SK-N-SH (cell line): Measurements from ENCODE around the gene ZC2HC1C. TPM values are rescaled to one million over a fixed set of nuclear protein-coding genes. Genes with fewer than 3 reads are reported as not detected.

ENCODE experiments used
- CTCF ChIA-PET: fragments of 300-600, 350-600 bp; formaldehyde crosslinking; extraction: SDS; loops from one replicate; lab custom pipeline; 2021; lab: Yijun Ruan, JAX
- POLR2A ChIA-PET: fragments of 350-600 bp; sonication (Branson Sonifier 250); formaldehyde crosslinking; extraction: SDS; loops from one replicate; lab custom pipeline; 2020; ENCODE audit warnings: antibody characterized with exemption, inconsistent platforms; lab: Yijun Ruan, JAX
- DNase-seq: peaks from one replicate; pipeline ENCODE4 v3.0.0; 2012
- H2AFZ ChIP-seq: fragments of 200-600 bp; sonication (generic); 2 replicates; pipeline ENCODE4 v1.8.1; 2016; ENCODE audit warnings: antibody characterized with exemption, mild to moderate bottlenecking, low read depth
- H3F3A ChIP-seq: fragments of 200-600 bp; sonication (generic); replicated peaks from 2 replicates; pipeline ENCODE3; 2016; ENCODE audit warnings: antibody characterized with exemption, mild to moderate bottlenecking; ENCODE audit not compliant: insufficient read depth
- H3K27ac ChIP-seq, 2 experiments: fragments of 200-500 bp in 1 of 2; fragments of 200-600 bp in 1 of 2; sonication (Bioruptor generic) in 1 of 2; sonication (generic), shearing (Covaris generic) in 1 of 2; 2 replicates each; pipeline versions ENCODE4 v1.5.1 to v1.6.1; 2014 to 2016; ENCODE audit warnings: low read depth in 2 of 2, inconsistent platforms in 1 of 2, low read length in 1 of 2, mild to moderate bottlenecking in 1 of 2, mixed read lengths in 1 of 2
- H3K27me3 ChIP-seq: fragments of 200-600 bp; sonication (generic), shearing (Covaris generic); 2 replicates; pipeline ENCODE4 v1.6.1; 2016; ENCODE audit warnings: mixed run types; ENCODE audit not compliant: insufficient read depth
- H3K36me3 ChIP-seq, 2 experiments: fragments of 200-500 bp in 1 of 2; fragments of 200-600 bp in 1 of 2; sonication (Bioruptor generic) in 1 of 2; sonication (generic) in 1 of 2; replicated peaks in 1 of 2; 2 replicates each; pipeline versions ENCODE3 to v1.5.1; 2014 to 2016; ENCODE audit warnings: low read length in 1 of 2, mild to moderate bottlenecking in 1 of 2; ENCODE audit not compliant: insufficient read depth in 2 of 2, control insufficient read depth in 1 of 2
- H3K4me1 ChIP-seq, 2 experiments: fragments of 200-500 bp in 1 of 2; fragments of 200-600 bp in 1 of 2; sonication (Bioruptor generic) in 1 of 2; sonication (generic), shearing (Covaris generic) in 1 of 2; 2 replicates each; pipeline versions ENCODE4 v1.5.1 to v1.6.1; 2014 to 2016; ENCODE audit warnings: low read depth in 1 of 2, low read length in 1 of 2, mixed run types in 1 of 2; ENCODE audit not compliant: insufficient read depth in 2 of 2, control insufficient read depth in 1 of 2
- H3K4me2 ChIP-seq: fragments of 200-600 bp; sonication (generic), shearing (Covaris generic); 2 replicates; pipeline ENCODE4 v1.6.1; 2017; ENCODE audit warnings: mixed run types
- H3K4me3 ChIP-seq, 2 experiments: fragments of 200-500 bp in 1 of 2; fragments of 200-600 bp in 1 of 2; sonication (Bioruptor generic) in 1 of 2; sonication (generic), shearing (Covaris generic) in 1 of 2; 2 replicates each; pipeline versions ENCODE4 v1.5.1 to v1.8.1; 2014 to 2016; ENCODE audit warnings: low read depth in 2 of 2, inconsistent platforms in 1 of 2, low read length in 1 of 2, mild to moderate bottlenecking in 1 of 2, mixed read lengths in 1 of 2, moderate library complexity in 1 of 2
- H3K79me2 ChIP-seq: fragments of 200-600 bp; sonication (generic); 2 replicates; pipeline ENCODE4 v1.8.1; 2017; ENCODE audit warnings: mild to moderate bottlenecking; ENCODE audit not compliant: insufficient read depth
- H3K9ac ChIP-seq: fragments of 200-600 bp; sonication (generic); 2 replicates; pipeline ENCODE4 v1.6.1; 2017; ENCODE audit warnings: mixed run types
- H3K9me2 ChIP-seq: fragments of 200-600 bp; sonication (generic); 2 replicates; pipeline ENCODE4 v1.6.1; 2017; ENCODE audit warnings: mixed run types
- H3K9me3 ChIP-seq: fragments of 200-600 bp; sonication (generic); 2 replicates; pipeline ENCODE4 v1.6.1; 2017; ENCODE audit warnings: mixed run types, mild to moderate bottlenecking, moderate library complexity
- H4K20me1 ChIP-seq: fragments of 200-600 bp; sonication (generic); 2 replicates; pipeline ENCODE4 v1.6.1; 2017; ENCODE audit warnings: mild to moderate bottlenecking, mixed run types; ENCODE audit not compliant: insufficient read depth
- CHD2 ChIP-seq: fragments of 150-350 bp; IDR thresholded peaks from 2 replicates; pipeline ENCODE4 v1.6.1; 2018; ENCODE audit warnings: low read length; ENCODE audit not compliant: partially characterized antibody
- ELF1 ChIP-seq: IDR thresholded peaks from 2 replicates; pipeline ENCODE4 v1.4.0; 2012
- FOSL2 ChIP-seq: IDR thresholded peaks from 2 replicates; pipeline ENCODE4 v1.4.0; 2012; ENCODE audit warnings: low read depth, mild to moderate bottlenecking, moderate library complexity, borderline replicate concordance
- FOXM1 ChIP-seq: IDR thresholded peaks from 2 replicates; pipeline ENCODE4 v1.4.0; 2012; ENCODE audit warnings: low read depth, mild to moderate bottlenecking
- IRF3 ChIP-seq: fragments of 150-350 bp; IDR thresholded peaks from 2 replicates; pipeline ENCODE4 v1.6.1; 2016; ENCODE audit warnings: mild to moderate bottlenecking, low read depth, low read length
- JUND ChIP-seq: IDR thresholded peaks from 2 replicates; pipeline ENCODE4 v1.4.0; 2012
- MAX ChIP-seq: IDR thresholded peaks from 2 replicates; pipeline ENCODE4 v1.4.0; 2012; ENCODE audit warnings: low read depth
- MXI1 ChIP-seq: IDR thresholded peaks from 2 replicates; pipeline ENCODE4 v1.6.1; 2012; ENCODE audit warnings: mild to moderate bottlenecking, low read depth, low read length, improper control_type of control experiment
- PBX3 ChIP-seq: IDR thresholded peaks from 2 replicates; pipeline ENCODE4; 2012
- POLR2AphosphoS5 ChIP-seq: IDR thresholded peaks from 2 replicates; pipeline ENCODE4 v1.6.1; 2012; ENCODE audit warnings: low read depth, low read length
- RFX5 ChIP-seq: IDR thresholded peaks from 2 replicates; pipeline ENCODE4 v1.6.1; 2012; ENCODE audit warnings: mild to moderate bottlenecking, improper control_type of control experiment, low read length
- RXRA ChIP-seq: IDR thresholded peaks from 2 replicates; pipeline ENCODE4 v1.4.0; 2012; ENCODE audit warnings: low read depth, mild to moderate bottlenecking, borderline replicate concordance
- SMC3 ChIP-seq: IDR thresholded peaks from 2 replicates; pipeline ENCODE4 v1.6.1; 2012; ENCODE audit warnings: low read depth, low read length, improper control_type of control experiment
- TCF12 ChIP-seq: IDR thresholded peaks from 2 replicates; pipeline ENCODE4 v1.4.0; 2012
- ZBTB33 ChIP-seq: IDR thresholded peaks from 2 replicates; pipeline ENCODE4 v1.4.0; 2012; ENCODE audit warnings: low read depth, borderline replicate concordance
- WGBS: methylation state at CpG from one replicate; pipeline ENCODE4 v1.1.6; 2017; ENCODE audit warnings: low lambda C conversion rate; 5-methylcytosine and 5-hydroxymethylcytosine counted together
- polyA plus RNA-seq, 3 experiments: library from polyadenylated mRNA; depleted of rRNA; stranded (reverse); fragments of >200 nt; gene quantifications; 2 replicates each; pipeline ENCODE4 v1.2.3, GENCODE V29; 2012

Gene ZC2HC1C
- polyA plus RNA-seq, 1 of the 3 experiments (the other 2 are of a cell fraction): 1.2 TPM

- H3K9ac ChIP-seq: no peak overlapping the region
- DNase-seq: no peak
- no peak overlapping the region for H3K4me2 ChIP-seq
- TF ChIP-seq MXI1 (no peak), RFX5 (no peak), IRF3 (no peak), ELF1 (no peak), POLR2AphosphoS5 (no peak), SMC3 (no peak), ZBTB33 (no peak), TCF12 (no peak), MAX (no peak)
- no peak overlapping the region for H2AFZ ChIP-seq
- H3K79me2 ChIP-seq: peaks cover 19% of the 10 kb centered on the region
- H3K27ac ChIP-seq: no peak overlapping the region
- CTCF ChIA-PET: interaction anchor here (1.1 to 11.6 kb wide), 3 partner anchors 33 to 179 kb away, joined by 3 to 237 read pairs (median 12); no protein-coding TSS in a partner anchor
- H3K4me1 ChIP-seq: peaks cover 3 to 10% of the 10 kb centered on the region in 2 experiments; a peak in 3 of 4 replicates
- peaks cover 23% of the 10 kb centered on the region for H3F3A ChIP-seq
- H3K27me3 ChIP-seq: no peaks in the 10 kb centered on the region
- 95% methylated on average over 7 of the region's 7 CpGs for WGBS
- H3K4me3 ChIP-seq: no peak overlapping the region
- H3K9me3 ChIP-seq: no peaks in the 10 kb centered on the region
- POLR2A ChIA-PET: interaction anchor here (0.7 kb wide), 1 partner anchor 173 kb away, joined by 5 read pairs; no protein-coding TSS in a partner anchor
- H3K36me3 ChIP-seq: peaks cover 30 to 46% of the 10 kb centered on the region in 2 experiments
- no peaks in the 10 kb centered on the region for H3K9me2 ChIP-seq
- no peaks in the 10 kb centered on the region for H4K20me1 ChIP-seq
Measured at GRCh38 chr14:75121552-75121951, 52.1 kb downstream of the ZC2HC1C start.

- Histone ChIP-seq H3K4me2 (peak overlapping the region; percentile 37; the same call in 1 of the 2 replicates), H3K79me2 (peaks cover 35% of the 10 kb centered on the region), H3F3A (peaks cover 32% of the 10 kb centered on the region), H3K27ac (peak overlapping the region; percentile 36 to 77; a peak in 3 of 4 replicates)
- peak; percentile 75 for TF ChIP-seq FOSL2
- peak; percentile 48; the same call in 1 of the 2 replicates for TF ChIP-seq MAX
- no peak for TF ChIP-seq CHD2
- no peak for TF ChIP-seq FOXM1
- TF ChIP-seq PBX3: no peak
- no peak for TF ChIP-seq RXRA
- TF ChIP-seq POLR2AphosphoS5: 0 out of 2 replicates have a peak, but pooled peaks have one; percentile 12
- peak; percentile 71 for TF ChIP-seq JUND
- 0 out of 2 replicates have a peak, but pooled peaks have one; percentile 16 for TF ChIP-seq ELF1
- TF ChIP-seq, all 33 proteins: peak for 5
- DNase-seq: peak; percentile 12
- Histone ChIP-seq H3K9me2 (no peaks in the 10 kb centered on the region), H3K4me3 (no peak overlapping the region), H3K9me3 (no peaks in the 10 kb centered on the region), H3K36me3 (peaks cover 20 to 23% of the 10 kb centered on the region in 2 experiments), H3K27me3 (no peaks in the 10 kb centered on the region), H4K20me1 (no peaks in the 10 kb centered on the region), H3K4me1 (peaks cover 3 to 17% of the 10 kb centered on the region in 2 experiments; a peak in 3 of 4 replicates), H3K9ac (no peak overlapping the region), H2AFZ (peak overlapping the region; percentile 27; the same call in 1 of the 2 replicates)
- POLR2A ChIA-PET: no interaction called here
- CTCF ChIA-PET: interaction anchor here (0.6 to 11.6 kb wide), 5 partner anchors 8 to 178 kb away, joined by 3 to 237 read pairs (median 4); no protein-coding TSS in a partner anchor
- WGBS: 21% methylated on average over 7 of the region's 7 CpGs
Measured at GRCh38 chr14:75123991-75124390, 54.5 kb downstream of the ZC2HC1C start.
